Esophagus muscularis mucosa (tissue), 4 donors: ENCODE measurements around the gene KCNK16. TPM values are rescaled to one million over a fixed set of nuclear protein-coding genes. Genes with fewer than 3 reads are reported as not detected.

Source experiments
- DNase-seq: peaks from one replicate; pipeline ENCODE4 v3.0.0-alpha.2; 2017; ENCODE audit errors: extremely low spot score
- H3K27ac ChIP-seq, 4 donors: fragments of 200-600 bp; sonication (generic); replicated peaks in 1 of 4; 1 replicate in 3 of 4; 2 replicates in 1 of 4; pipeline ENCODE4 v1.5.1; 2016 to 2019; ENCODE audit warnings: mild to moderate bottlenecking in 1 of 4
- H3K27me3 ChIP-seq, 4 donors: fragments of 200-600 bp; sonication (generic); one replicate each; pipeline versions ENCODE4 v1.5.1 to v1.6.0; 2016 to 2019
- H3K36me3 ChIP-seq, 4 donors: fragments of 200-600 bp; sonication (generic); one replicate each; pipeline ENCODE4 v1.5.1; 2016 to 2019
- H3K4me1 ChIP-seq, 4 donors: fragments of 200-600 bp; sonication (generic); one replicate each; pipeline ENCODE4 v1.5.1; 2016 to 2019
- H3K4me3 ChIP-seq, 4 donors: fragments of 200-600 bp; sonication (generic); 1 replicate in 2 of 4; 2 replicates in 2 of 4; pipeline ENCODE4 v1.5.1; 2016 to 2019; ENCODE audit warnings: mild to moderate bottlenecking in 4 of 4, moderate library complexity in 1 of 4
- H3K9me3 ChIP-seq, 4 donors: fragments of 200-600 bp; sonication (generic); 1 replicate in 3 of 4; 2 replicates in 1 of 4; pipeline ENCODE4 v1.5.1; 2016 to 2019
- CTCF ChIP-seq, 3 experiments: fragments of 200-600 bp in 2 of 3; fragments of 450-650 bp in 1 of 3; sonication (generic) in 2 of 3; IDR thresholded peaks; one replicate each; pipeline ENCODE4 v1.5.1; 2017 to 2019; ENCODE audit warnings: antibody characterized with exemption in 3 of 3, mild to moderate bottlenecking in 2 of 3, moderate library complexity in 1 of 3
- EP300 ChIP-seq: sonication (generic); formaldehyde crosslinking; IDR thresholded peaks from one replicate; pipeline ENCODE4 v1.6.1; 2017; ENCODE audit warnings: antibody characterized with exemption
- POLR2A ChIP-seq: fragments of 450-650 bp; IDR thresholded peaks from one replicate; pipeline ENCODE4 v1.6.1; 2017; ENCODE audit warnings: antibody characterized with exemption, moderate library complexity, mild to moderate bottlenecking, low read depth
- POLR2AphosphoS5 ChIP-seq, 2 donors: sonication (generic); formaldehyde crosslinking; IDR thresholded peaks; one replicate each; pipeline ENCODE4 v1.6.1; 2017; ENCODE audit warnings: antibody characterized with exemption in 2 of 2
- WGBS: methylation state at CpG from one replicate; pipeline ENCODE4 v1.1.5; 2018; 5-methylcytosine and 5-hydroxymethylcytosine counted together
- intact Hi-C: fragments of 100-400 bp; cut with DNase I; formaldehyde crosslinking; loops from one replicate; pipeline ENCODE4 v1.15.1; 2023
- total RNA-seq, 4 donors: library from RNA; depleted of rRNA; stranded (reverse); fragments of >200 nt; gene quantifications; one replicate each; pipeline versions ENCODE4 v1.1.0 to v1.2.1, GENCODE V29; 2016

KCNK16 gene
- total RNA-seq, 4 donors from 2014 or later: not detected

- H3K36me3 ChIP-seq: no peaks in the 10 kb centered on the region
- no peak overlapping the region for H3K27ac ChIP-seq
- H3K4me3 ChIP-seq: no peak overlapping the region
- no peaks in the 10 kb centered on the region for H3K9me3 ChIP-seq
- intact Hi-C loops: loop anchor here (5.0 to 10.0 kb wide), 2 partner anchors 959 to 1677 kb away; no protein-coding TSS in a partner anchor
- WGBS: 34% methylated on average over 8 of the region's 9 CpGs
- peaks cover 0 to 3% (median 2%) of the 10 kb centered on the region in 4 donors for H3K4me1 ChIP-seq
- TF ChIP-seq EP300 (no peak), CTCF (IDR thresholded peaks at IDR 0.05) (peak; percentile 87 to 93 (median 90))
- H3K27me3 ChIP-seq: no peaks in the 10 kb centered on the region
- peak; percentile 93 for DNase-seq
Measured at GRCh38 chr6:39347906-39348585, 25.5 kb upstream of the KCNK16 start.

GRCh38 chr6:39347206-39347605 is 24.7 kb upstream of the KCNK16 start:
- Histone ChIP-seq H3K27me3 (no peaks in the 10 kb centered on the region), H3K4me3 (no peak overlapping the region), H3K27ac (no peak overlapping the region), H3K36me3 (no peaks in the 10 kb centered on the region), H3K4me1 (peaks cover 0 to 9% (median 6%) of the 10 kb centered on the region in 4 donors), H3K9me3 (no peaks in the 10 kb centered on the region)
- WGBS: 91% methylated on average over 1 of the region's 6 CpGs
- DNase-seq: no peak
- TF ChIP-seq CTCF (IDR thresholded peaks at IDR 0.05) (no peak), POLR2A (no peak), POLR2AphosphoS5 (IDR thresholded peaks at IDR 0.05) (no peak), EP300 (no peak)
- intact Hi-C loops: loop anchor here (5.0 to 10.0 kb wide), 2 partner anchors 960 to 1678 kb away; no protein-coding TSS in a partner anchor

- intact Hi-C loops: loop anchor here (5.0 to 10.0 kb wide), 2 partner anchors 962 to 1680 kb away; no protein-coding TSS in a partner anchor
- H3K9me3 ChIP-seq: no peaks in the 10 kb centered on the region
- H3K36me3 ChIP-seq: no peaks in the 10 kb centered on the region
- no peak for DNase-seq
- H3K4me1 ChIP-seq: peaks cover 4 to 20% (median 12%) of the 10 kb centered on the region in 4 donors
- no peak overlapping the region for H3K4me3 ChIP-seq
- TF ChIP-seq EP300 (no peak), POLR2AphosphoS5 (IDR thresholded peaks at IDR 0.05) (no peak), CTCF (IDR thresholded peaks at IDR 0.05) (no peak), POLR2A (no peak)
- H3K27ac ChIP-seq: no peak overlapping the region
- WGBS: 87% methylated on average over 5 of the region's 7 CpGs
- H3K27me3 ChIP-seq: no peaks in the 10 kb centered on the region
Measured at GRCh38 chr6:39344821-39345280, 22.3 kb upstream of the KCNK16 start.

- Histone ChIP-seq H3K4me3 (no peak overlapping the region), H3K27ac (no peak overlapping the region), H3K36me3 (no peaks in the 10 kb centered on the region), H3K27me3 (no peaks in the 10 kb centered on the region), H3K4me1 (peaks cover 10 to 35% (median 22%) of the 10 kb centered on the region in 4 donors), H3K9me3 (no peaks in the 10 kb centered on the region)
- DNase-seq: no peak
- TF ChIP-seq EP300: no peak
- no peak for TF ChIP-seq CTCF (IDR thresholded peaks at IDR 0.05)
- no peak for TF ChIP-seq POLR2A
- no peak for TF ChIP-seq POLR2AphosphoS5 (IDR thresholded peaks at IDR 0.05)
- intact Hi-C loops: loop anchor here (10.0 kb wide), 1 partner anchor 1681 kb away; no protein-coding TSS in a partner anchor
- WGBS: 85% methylated on average over 8 of the region's 9 CpGs
Measured at GRCh38 chr6:39343396-39343870, 20.9 kb upstream of the KCNK16 start.
